ENCODE measurements around the gene TFAP2A. TPM values are rescaled to one million over a fixed set of nuclear protein-coding genes. Genes with fewer than 3 reads are reported as not detected.

The TFAP2A gene
- total RNA-seq, 2 donors from 2014 or later = 0.78 TPM; not detected in 1

GRCh38 chr6:10434235-10434634 is 19.4 kb upstream of the TFAP2A start:
- Histone ChIP-seq H3K27ac (no peak overlapping the region), H3K9me3 (no peaks in the 10 kb centered on the region), H3K36me3 (no peaks in the 10 kb centered on the region), H3K4me1 (ENCODE audit: control insufficient read depth in 1 of 2, low read depth in 2 of 2) (no peaks in the 10 kb centered on the region), H3K4me3 (no peak overlapping the region), H3K27me3 (replicated peaks; ENCODE audit: insufficient read depth) (no peaks in the 10 kb centered on the region)
- ATAC-seq (ENCODE audit: insufficient number of reproducible peaks, low FRiP score, low read depth) (no peak), DNase-seq (ENCODE audit: low spot score) (no peak)
- no peak for TF ChIP-seq CTCF (IDR thresholded peaks at IDR 0.05)

DNA sequence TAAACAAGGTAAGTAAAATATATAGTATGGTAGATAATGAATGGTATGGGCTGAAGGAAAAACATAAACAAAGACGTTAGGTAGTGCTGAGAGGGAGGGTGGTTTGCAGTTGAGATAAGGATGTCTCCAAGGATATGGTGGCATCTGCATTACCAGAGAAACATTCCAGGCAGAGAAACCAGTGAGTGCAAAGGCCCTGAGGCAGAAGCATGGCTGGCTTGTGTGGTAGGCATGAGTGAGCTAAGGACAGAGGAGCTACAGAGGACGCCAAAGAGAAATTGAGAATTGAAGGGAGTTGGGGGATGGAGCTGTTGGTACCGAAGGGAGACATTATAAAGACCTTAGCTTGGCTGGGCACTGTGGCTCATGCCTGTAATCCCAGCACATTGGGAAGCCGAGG is 18.4 kb upstream of the TFAP2A start:
- DNase-seq (ENCODE audit: low spot score) = no peak
- Histone ChIP-seq H3K36me3 (no peaks in the 10 kb centered on the region), H3K27me3 (replicated peaks; ENCODE audit: insufficient read depth) (no peaks in the 10 kb centered on the region), H3K27ac (no peak overlapping the region), H3K4me3 (no peak overlapping the region), H3K4me1 (ENCODE audit: control insufficient read depth in 1 of 2, low read depth in 2 of 2) (no peaks in the 10 kb centered on the region), H3K9me3 (no peaks in the 10 kb centered on the region)
- TF ChIP-seq CTCF (IDR thresholded peaks at IDR 0.05) = no peak
- ATAC-seq (ENCODE audit: insufficient number of reproducible peaks, low FRiP score, low read depth) = no peak

DNA sequence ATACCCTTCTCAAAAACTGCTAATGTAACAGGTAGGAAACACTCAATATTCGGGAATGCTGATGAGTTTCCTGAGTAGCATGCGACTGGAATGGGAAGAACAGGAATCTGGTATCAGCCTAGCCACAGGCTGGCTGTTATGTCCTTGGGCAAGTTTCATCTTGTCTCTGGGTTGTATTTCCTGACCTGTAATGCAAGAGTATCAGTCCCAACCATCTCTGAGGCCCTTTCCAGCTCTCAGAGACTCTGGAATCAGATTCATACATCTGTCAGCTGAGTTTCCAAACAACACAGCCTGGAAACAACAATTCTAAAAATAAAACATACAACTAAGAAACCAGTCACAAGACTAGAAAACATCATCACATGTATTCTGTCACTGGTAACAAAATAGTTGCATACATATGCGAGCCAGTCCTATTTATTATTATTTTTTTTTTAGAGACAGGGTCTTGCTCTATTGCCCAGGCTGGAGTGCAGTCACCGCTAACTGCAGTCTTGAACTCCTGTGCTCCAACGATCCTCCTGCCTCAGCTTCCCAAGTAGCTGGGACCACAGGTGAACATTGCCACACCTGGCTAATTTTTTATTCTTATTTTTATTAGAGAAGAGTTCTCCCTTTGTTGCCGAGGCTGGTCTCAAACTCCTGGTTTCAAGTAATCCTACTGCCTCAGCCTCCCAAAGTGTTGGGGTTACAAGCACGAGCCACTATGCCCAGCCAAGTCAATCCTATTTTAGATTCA is 16.7 kb upstream of the TFAP2A start:
- Histone ChIP-seq H3K27me3 (replicated peaks; ENCODE audit: insufficient read depth) (no peaks in the 10 kb centered on the region), H3K27ac (no peak overlapping the region), H3K4me3 (no peak overlapping the region), H3K4me1 (ENCODE audit: control insufficient read depth in 1 of 2, low read depth in 2 of 2) (no peaks in the 10 kb centered on the region), H3K9me3 (no peaks in the 10 kb centered on the region), H3K36me3 (no peaks in the 10 kb centered on the region)
- DNase-seq (ENCODE audit: low spot score) = no peak
- no peak for TF ChIP-seq CTCF (IDR thresholded peaks at IDR 0.05)
- no peak for ATAC-seq (ENCODE audit: insufficient number of reproducible peaks, low FRiP score, low read depth)

DNA sequence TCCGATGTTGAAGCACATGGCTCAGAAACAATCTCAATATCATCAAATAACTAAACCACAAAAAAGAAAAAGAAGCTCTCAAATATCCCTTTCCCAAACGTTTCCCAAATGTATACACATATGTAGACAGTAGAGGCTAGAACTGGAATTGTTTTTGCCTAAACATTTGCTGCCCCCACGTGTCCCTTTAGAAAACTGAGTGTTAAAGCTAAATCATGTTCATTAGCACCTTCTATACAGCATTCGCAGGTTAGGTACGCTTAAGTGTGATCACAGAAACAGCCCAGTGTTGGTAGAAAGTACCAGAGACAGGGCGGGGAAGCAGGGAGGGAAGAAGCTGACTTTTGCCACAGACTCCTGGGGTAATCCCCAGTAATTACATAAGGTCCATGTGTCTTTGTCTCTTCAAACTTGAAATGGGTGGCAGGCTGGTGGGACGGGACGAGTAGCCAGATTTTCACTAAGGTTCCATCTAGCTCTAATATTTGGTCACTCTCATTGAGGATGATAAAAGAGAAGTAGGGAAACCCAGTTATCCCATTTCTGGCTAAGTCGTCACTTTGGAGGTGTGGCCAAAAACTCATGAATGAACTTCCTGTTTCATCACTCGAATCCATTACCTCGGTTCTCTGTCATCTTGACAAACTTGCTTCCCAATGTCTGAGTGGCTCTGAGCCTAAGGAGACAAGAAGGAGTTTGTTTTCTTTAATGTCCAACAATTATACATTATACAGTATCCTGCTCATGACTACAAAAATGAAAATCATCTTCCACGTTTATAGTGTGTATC is 15.0 kb upstream of the TFAP2A start:
- no peaks in the 10 kb centered on the region for H3K9me3 ChIP-seq
- no peak overlapping the region for H3K27ac ChIP-seq
- peak; percentile 23 for TF ChIP-seq CTCF (IDR thresholded peaks at IDR 0.05)
- peaks cover 6 to 15% of the 10 kb centered on the region in 2 donors for H3K4me1 ChIP-seq (ENCODE audit: control insufficient read depth in 1 of 2, low read depth in 2 of 2)
- no peak overlapping the region for H3K4me3 ChIP-seq
- no peaks in the 10 kb centered on the region for H3K27me3 ChIP-seq (replicated peaks; ENCODE audit: insufficient read depth)
- ATAC-seq (ENCODE audit: insufficient number of reproducible peaks, low FRiP score, low read depth) (no peak), DNase-seq (ENCODE audit: low spot score) (no peak)
- H3K36me3 ChIP-seq = no peaks in the 10 kb centered on the region

DNA sequence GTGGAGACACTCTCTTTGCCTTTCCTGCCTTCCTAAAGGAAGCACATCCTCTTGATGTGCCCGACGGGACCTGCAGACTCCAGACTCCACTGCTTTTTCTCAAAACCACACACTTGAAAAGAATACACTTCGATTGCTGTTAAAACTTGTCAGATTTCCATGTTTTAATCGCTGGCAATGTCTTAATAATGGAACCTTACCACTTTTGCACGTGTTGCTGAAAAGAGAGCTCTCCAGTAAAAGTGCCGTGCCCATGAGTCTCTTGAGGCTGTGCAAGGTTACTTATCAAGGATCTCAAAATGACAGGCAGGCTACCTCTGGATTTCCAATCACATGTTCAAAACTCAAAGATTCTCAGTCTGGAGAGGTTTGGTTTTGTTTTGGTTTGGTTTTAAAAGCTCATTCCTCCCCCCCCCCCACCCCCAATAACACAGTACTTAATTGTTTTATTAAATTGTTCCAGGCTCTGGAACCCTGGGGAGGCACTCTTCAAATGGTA is 12.0 kb upstream of the TFAP2A start:
- Histone ChIP-seq H3K36me3 (no peaks in the 10 kb centered on the region), H3K27ac (no peak overlapping the region)
- TF ChIP-seq CTCF (IDR thresholded peaks at IDR 0.05) = no peak

More for the DNA sequence above, 12.0 kb upstream of the TFAP2A start:
- Histone ChIP-seq H3K4me1 (ENCODE audit: control insufficient read depth in 1 of 2, low read depth in 2 of 2) (peaks cover 6 to 15% of the 10 kb centered on the region in 2 donors), H3K9me3 (no peaks in the 10 kb centered on the region), H3K4me3 (peak overlapping the region; percentile 74), H3K27me3 (replicated peaks; ENCODE audit: insufficient read depth) (peaks cover 19% of the 10 kb centered on the region)
- DNase-seq (ENCODE audit: low spot score) (no peak), ATAC-seq (ENCODE audit: insufficient number of reproducible peaks, low FRiP score, low read depth) (no peak)

All from thoracic aorta (tissue), 2 donors.